Measurements from ENCODE around the gene MED4.

MED4 gene

DNA sequence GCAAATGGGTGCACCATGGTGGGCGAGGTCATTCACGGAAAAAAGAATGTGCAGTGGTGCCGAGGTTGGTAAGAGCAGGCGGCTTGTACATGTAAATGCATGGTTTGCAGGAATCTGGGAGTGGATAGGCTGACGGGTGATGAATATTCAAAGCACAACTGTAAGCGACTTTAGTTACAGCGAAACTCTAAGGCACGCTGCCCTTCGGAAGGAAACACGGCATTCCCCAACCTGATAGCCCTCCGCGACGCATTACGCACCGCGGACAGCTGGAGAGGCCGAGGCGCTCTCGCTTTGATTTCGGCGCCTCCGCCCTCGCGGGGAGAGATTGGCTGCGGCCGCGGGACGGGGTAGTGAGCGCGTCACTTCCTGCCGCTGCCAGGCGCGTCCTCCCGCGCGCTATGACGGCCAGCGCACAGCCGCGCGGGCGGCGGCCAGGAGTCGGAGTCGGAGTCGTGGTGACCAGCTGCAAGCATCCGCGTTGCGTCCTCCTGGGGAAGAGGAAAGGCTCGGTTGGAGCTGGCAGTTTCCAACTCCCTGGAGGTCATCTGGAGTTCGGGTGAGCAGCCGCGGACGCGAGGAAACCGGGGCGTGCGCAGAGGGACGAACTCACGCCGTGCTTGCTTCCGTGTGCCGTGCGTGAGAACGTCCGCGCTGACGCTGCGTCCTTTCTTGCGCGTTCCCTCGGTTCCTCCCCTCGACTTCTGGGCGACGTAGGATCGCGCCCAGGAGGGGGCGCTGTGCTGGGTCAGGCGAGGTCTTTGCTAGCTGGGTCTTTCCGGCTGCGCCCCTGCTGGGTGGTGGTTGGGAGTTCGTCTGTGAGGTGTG lies 57.3 kb downstream of the MED4 start, which contains the start of gene NUDT15:
Gene NUDT15 (plus strand): TSS at position 381 of the 828 bp plus-strand sequence. CDS start 21 bp downstream, at position 402.
- peak; percentile 91 to 92 for DNase-seq (ENCODE audit: low read depth in 2 of 2)

GRCh38 chr13:48029859-48030258 lies 65.0 kb downstream of the MED4 start:
- no peak for DNase-seq (ENCODE audit: low read depth in 2 of 2)

GRCh38 chr13:48028066-48028465 lies 66.8 kb downstream of the MED4 start:
- no peak for DNase-seq (ENCODE audit: low read depth in 2 of 2)
